ENCODE measurements around the gene SMG5. TPM values are rescaled to one million over a fixed set of nuclear protein-coding genes. Genes with fewer than 3 reads are reported as not detected.
"Not testable (repeated sequence)": the region's sequence is repeated elsewhere in the genome, so short reads cannot be mapped to it uniquely, and the experiment has no call there.

Gene SMG5
- total RNA-seq, 1 donor from 2014 or later = 91.0 TPM

- H3K27ac Mint-ChIP-seq = peak overlapping the region; percentile 13
Observed at GRCh38 chr1:156217871-156218270, 64.8 kb downstream of the SMG5 start.

GRCh38 chr1:156216361-156217086 is 66.1 kb downstream of the SMG5 start:
- not testable (repeated sequence) for H3K9me3 Mint-ChIP-seq; H3K4me3 Mint-ChIP-seq; H3K27ac Mint-ChIP-seq; H3K4me1 Mint-ChIP-seq (ENCODE audit: unreplicated experiment); H3K27me3 Mint-ChIP-seq; DNase-seq (ENCODE audit: extremely low spot score, unreplicated experiment)
- peaks cover 23% of the 10 kb centered on the region for H3K36me3 Mint-ChIP-seq

More at GRCh38 chr1:156217871-156218270, 64.8 kb downstream of the SMG5 start:
- Mint-ChIP-seq H3K27me3 (no peaks in the 10 kb centered on the region), H3K9me3 (no peaks in the 10 kb centered on the region), H3K36me3 (peaks cover 18% of the 10 kb centered on the region), H3K4me1 (ENCODE audit: unreplicated experiment) (peaks cover 4% of the 10 kb centered on the region), H3K4me3 (no peak overlapping the region)
- DNase-seq (ENCODE audit: extremely low spot score, unreplicated experiment) = no peak
- no peak for TF ChIP-seq CTCF (conservative IDR thresholded peaks at IDR 0.05)

GRCh38 chr1:156214024-156214748 is 68.4 kb downstream of the SMG5 start:
- no peak for DNase-seq (ENCODE audit: extremely low spot score, unreplicated experiment)
- H3K27ac Mint-ChIP-seq = peak overlapping the region; percentile 95
- peaks cover 4% of the 10 kb centered on the region for H3K4me1 Mint-ChIP-seq (ENCODE audit: unreplicated experiment)
- H3K9me3 Mint-ChIP-seq = no peaks in the 10 kb centered on the region
- H3K4me3 Mint-ChIP-seq = peak overlapping the region; percentile 91
- no peak for TF ChIP-seq CTCF (conservative IDR thresholded peaks at IDR 0.05)
- H3K27me3 Mint-ChIP-seq = no peaks in the 10 kb centered on the region
- H3K36me3 Mint-ChIP-seq = peaks cover 20% of the 10 kb centered on the region

- H3K36me3 Mint-ChIP-seq = peaks cover 23% of the 10 kb centered on the region
- DNase-seq (ENCODE audit: extremely low spot score, unreplicated experiment) = no peak
- peak overlapping the region; percentile 100 for H3K27ac Mint-ChIP-seq
- peak overlapping the region; percentile 98 for H3K4me3 Mint-ChIP-seq
- no peaks in the 10 kb centered on the region for H3K9me3 Mint-ChIP-seq
- TF ChIP-seq CTCF (conservative IDR thresholded peaks at IDR 0.05) = no peak
- no peaks in the 10 kb centered on the region for H3K27me3 Mint-ChIP-seq
- peaks cover 4% of the 10 kb centered on the region for H3K4me1 Mint-ChIP-seq (ENCODE audit: unreplicated experiment)
Observed at GRCh38 chr1:156213644-156213966, 69.0 kb downstream of the SMG5 start.

- Mint-ChIP-seq H3K9me3 (no peaks in the 10 kb centered on the region), H3K27me3 (no peaks in the 10 kb centered on the region), H3K27ac (peak within 1 kb of the TSS; percentile 100), H3K36me3 (peaks cover 26% of the 10 kb centered on the region), H3K4me1 (ENCODE audit: unreplicated experiment) (peaks cover 4% of the 10 kb centered on the region), H3K4me3 (peak within 1 kb of the TSS; percentile 98)
- TF ChIP-seq CTCF (conservative IDR thresholded peaks at IDR 0.05) = no peak
- DNase-seq (ENCODE audit: extremely low spot score, unreplicated experiment) = peak; percentile 96
Observed at GRCh38 chr1:156212833-156213643, 69.6 kb downstream of the SMG5 start, which contains the start of gene PMF1. PMF1 (plus strand) TSS chr1:156213007; CDS start chr1:156213016, 9 bp downstream.
